ENCODE measurements around the gene REXO1.

Gene REXO1

GRCh38 chr19:1828279-1829238, 19.7 kb downstream of the REXO1 start:
- DNase-seq = no peak

- no peak for DNase-seq
Measured at GRCh38 chr19:1827566-1828278, 20.6 kb downstream of the REXO1 start.

- no peak for DNase-seq
Measured at GRCh38 chr19:1826557-1827521, 21.4 kb downstream of the REXO1 start.

GRCh38 chr19:1825909-1826556, 22.2 kb downstream of the REXO1 start:
- DNase-seq = peak; percentile 78 to 81

- DNase-seq = no peak
Measured at GRCh38 chr19:1824252-1824622, 24.0 kb downstream of the REXO1 start.

GRCh38 chr19:1823539-1824251, 24.6 kb downstream of the REXO1 start:
- no peak for DNase-seq

GRCh38 chr19:1823020-1823419, 25.3 kb downstream of the REXO1 start:
- no peak for DNase-seq

- no peak for DNase-seq
Measured at GRCh38 chr19:1822210-1822609, 26.1 kb downstream of the REXO1 start.

- no peak for DNase-seq
Measured at GRCh38 chr19:1819341-1820255, 28.7 kb downstream of the REXO1 start.

GRCh38 chr19:1818549-1819195, 29.6 kb downstream of the REXO1 start:
- no peak for DNase-seq

GRCh38 chr19:1817553-1818179, 30.6 kb downstream of the REXO1 start:
- DNase-seq = no peak

GRCh38 chr19:1816530-1817298, 31.6 kb downstream of the REXO1 start:
- no peak for DNase-seq

- no peak for DNase-seq
Measured at GRCh38 chr19:1815605-1816529, 32.4 kb downstream of the REXO1 start.

GRCh38 chr19:1814833-1815604, 33.3 kb downstream of the REXO1 start:
- no peak for DNase-seq

GRCh38 chr19:1814391-1814790, 33.9 kb downstream of the REXO1 start:
- DNase-seq = no peak
